ENCODE results near the gene ZFYVE16.
A peak's percentile ranks its signal among the peaks of the same experiment; 100 is the strongest.
"Not testable (repeated sequence)": the region's sequence is repeated elsewhere in the genome, so short reads cannot be mapped to it uniquely, and the experiment has no call there.

The ZFYVE16 gene

DNA sequence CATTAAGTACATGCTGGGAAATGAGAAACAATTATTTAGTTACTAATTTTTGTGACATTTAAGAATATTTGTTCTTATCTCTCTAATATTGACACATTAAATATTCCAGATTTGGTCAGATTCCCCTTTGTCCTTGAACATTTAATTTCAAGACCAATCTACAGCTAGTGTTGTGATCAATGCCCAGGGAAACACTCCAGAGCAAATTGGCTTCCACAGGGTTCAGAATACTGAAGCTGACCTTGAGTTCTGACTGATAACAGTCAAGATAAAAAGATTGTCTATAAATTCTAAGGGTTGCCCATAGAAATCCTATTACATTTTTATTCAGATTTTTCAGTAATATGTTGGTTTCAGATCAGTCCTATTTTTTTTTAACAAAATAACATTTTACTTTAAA is 31.3 kb downstream of the ZFYVE16 start:
- ATAC-seq (ENCODE audit: low read depth) = no peak
- peaks cover 3% of the 10 kb centered on the region for H3K4me1 Mint-ChIP-seq
- no peak for DNase-seq (ENCODE audit: low spot score in 2 of 2)
- H3K9me3 Mint-ChIP-seq = no peaks in the 10 kb centered on the region
- no peak overlapping the region for H3K27ac Mint-ChIP-seq
- peaks cover 42% of the 10 kb centered on the region for H3K36me3 Mint-ChIP-seq
- H3K27me3 Mint-ChIP-seq = no peaks in the 10 kb centered on the region
- H3K4me3 Mint-ChIP-seq = no peak overlapping the region

DNA sequence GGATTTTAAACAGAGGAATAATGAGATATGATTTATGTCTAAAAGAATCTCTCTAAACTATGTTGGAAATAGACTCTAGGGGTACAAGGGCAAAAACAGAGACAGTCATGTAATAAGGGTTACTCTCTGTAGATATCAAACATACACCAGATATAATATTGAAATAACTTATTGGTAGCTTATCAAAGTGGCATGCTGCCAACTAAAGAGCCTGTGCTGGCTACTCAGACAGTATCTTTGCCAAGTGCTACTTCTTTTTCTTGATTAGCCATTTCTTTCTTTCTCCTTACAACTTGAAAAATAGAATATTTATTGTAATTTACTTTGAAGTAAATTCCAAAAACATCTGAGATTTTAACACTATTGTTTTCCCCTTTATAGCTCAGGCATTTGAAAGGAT is 34.9 kb downstream of the ZFYVE16 start:
- DNase-seq (ENCODE audit: low spot score in 2 of 2) (no peak), ATAC-seq (ENCODE audit: low read depth) (no peak)
- peaks cover 2% of the 10 kb centered on the region for H3K4me1 Mint-ChIP-seq
- H3K36me3 Mint-ChIP-seq = peaks cover 31% of the 10 kb centered on the region
- H3K9me3 Mint-ChIP-seq = no peaks in the 10 kb centered on the region
- H3K27ac Mint-ChIP-seq = no peak overlapping the region
- H3K4me3 Mint-ChIP-seq = no peak overlapping the region
- H3K27me3 Mint-ChIP-seq = no peaks in the 10 kb centered on the region

DNA sequence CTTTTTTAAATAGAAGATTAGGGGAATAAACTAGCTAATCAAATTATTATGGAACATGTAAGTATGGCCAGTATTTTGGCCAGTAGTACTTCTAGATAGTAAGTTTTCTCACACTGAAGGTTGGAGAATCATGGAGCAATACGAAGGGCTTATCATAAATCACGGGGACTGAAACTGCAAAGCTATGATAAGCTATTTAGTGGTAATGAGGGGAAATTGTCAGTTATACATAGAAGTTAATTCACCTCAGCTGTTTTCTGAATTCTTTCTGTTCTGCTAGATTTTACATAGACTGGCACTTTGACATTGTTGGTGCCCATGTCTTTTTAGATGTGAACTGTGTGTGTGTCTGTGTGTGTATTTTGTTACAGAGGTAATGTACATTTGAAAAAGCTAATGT is 45.5 kb downstream of the ZFYVE16 start:
- peaks cover 31% of the 10 kb centered on the region for H3K36me3 Mint-ChIP-seq
- no peak for DNase-seq (ENCODE audit: low spot score in 2 of 2)

DNA sequence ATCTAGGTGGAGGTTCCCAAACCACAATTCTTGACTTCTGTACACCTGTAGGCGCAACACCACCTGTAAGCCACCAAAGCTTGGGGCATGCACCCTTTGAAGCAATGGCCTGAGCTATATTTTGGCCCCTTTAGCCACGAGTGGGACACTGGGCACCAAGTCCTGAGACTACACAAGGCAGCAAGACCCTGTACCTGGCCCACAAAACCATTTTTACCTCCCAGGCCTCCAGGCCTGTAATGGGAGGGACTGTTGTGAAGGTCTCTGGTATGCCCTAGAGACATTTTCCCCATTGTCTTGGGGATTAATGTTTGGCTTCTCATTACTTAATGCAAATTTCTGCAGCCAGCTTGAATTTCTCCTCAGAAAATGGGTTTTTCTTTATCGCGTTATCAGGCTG is 55.4 kb downstream of the ZFYVE16 start:
- Mint-ChIP-seq H3K9me3 (peaks cover 18% of the 10 kb centered on the region), H3K27me3 (no peaks in the 10 kb centered on the region), H3K4me3 (no peak overlapping the region), H3K4me1 (no peaks in the 10 kb centered on the region), H3K27ac (no peak overlapping the region), H3K36me3 (peaks cover 83% of the 10 kb centered on the region)
- no peak for DNase-seq (ENCODE audit: low spot score in 2 of 2)
- no peak for ATAC-seq (ENCODE audit: low read depth)

More for the DNA sequence above, 45.5 kb downstream of the ZFYVE16 start:
- H3K4me1 Mint-ChIP-seq = no peaks in the 10 kb centered on the region
- no peak overlapping the region for H3K4me3 Mint-ChIP-seq
- no peaks in the 10 kb centered on the region for H3K27me3 Mint-ChIP-seq
- H3K27ac Mint-ChIP-seq = no peak overlapping the region
- H3K9me3 Mint-ChIP-seq = no peaks in the 10 kb centered on the region
- ATAC-seq (ENCODE audit: low read depth) = no peak

DNA sequence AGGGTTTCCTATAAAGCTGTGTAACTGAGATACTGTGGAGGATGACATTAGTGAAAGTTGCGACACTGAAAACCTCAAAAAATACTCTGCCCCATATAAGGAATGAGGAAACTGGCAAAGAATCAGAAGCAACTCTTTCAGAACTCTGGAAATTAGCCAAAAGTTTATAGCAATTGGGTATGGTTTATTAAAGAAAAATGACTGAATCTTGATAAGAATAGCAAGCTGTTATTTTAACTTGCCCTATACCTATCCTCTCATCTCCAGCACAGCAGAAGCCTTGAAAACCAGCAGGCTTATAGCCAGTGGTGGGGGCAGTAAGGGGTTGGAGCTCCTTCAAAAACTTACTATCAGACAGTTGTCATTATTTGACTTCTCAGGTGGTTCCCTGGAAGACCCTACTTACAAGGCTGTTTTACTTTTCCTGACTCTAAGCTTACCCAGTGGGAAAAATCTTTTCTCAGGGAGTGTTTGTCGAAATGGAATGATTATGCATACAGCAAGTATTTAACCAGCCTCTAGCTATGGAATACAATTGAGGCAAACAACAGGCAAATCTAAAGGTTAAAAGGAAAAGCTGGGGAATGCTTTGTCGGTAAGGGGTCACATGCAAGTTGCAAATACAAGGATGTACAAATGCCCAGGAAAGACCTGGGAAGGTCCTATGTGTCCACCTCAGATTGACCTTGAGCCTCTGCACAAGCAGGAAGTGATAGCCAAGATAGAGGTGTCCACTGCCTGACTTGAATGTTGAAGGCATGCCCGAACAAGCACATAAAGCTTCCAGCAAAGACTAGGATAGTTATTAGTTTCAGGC is 59.0 kb downstream of the ZFYVE16 start:
- Mint-ChIP-seq H3K27me3 (no peaks in the 10 kb centered on the region), H3K9me3 (peaks cover 27% of the 10 kb centered on the region), H3K4me1 (no peaks in the 10 kb centered on the region), H3K36me3 (peaks cover 75% of the 10 kb centered on the region), H3K4me3 (no peak overlapping the region), H3K27ac (no peak overlapping the region)
- DNase-seq (ENCODE audit: low spot score in 2 of 2) (no peak), ATAC-seq (ENCODE audit: low read depth) (no peak)

DNA sequence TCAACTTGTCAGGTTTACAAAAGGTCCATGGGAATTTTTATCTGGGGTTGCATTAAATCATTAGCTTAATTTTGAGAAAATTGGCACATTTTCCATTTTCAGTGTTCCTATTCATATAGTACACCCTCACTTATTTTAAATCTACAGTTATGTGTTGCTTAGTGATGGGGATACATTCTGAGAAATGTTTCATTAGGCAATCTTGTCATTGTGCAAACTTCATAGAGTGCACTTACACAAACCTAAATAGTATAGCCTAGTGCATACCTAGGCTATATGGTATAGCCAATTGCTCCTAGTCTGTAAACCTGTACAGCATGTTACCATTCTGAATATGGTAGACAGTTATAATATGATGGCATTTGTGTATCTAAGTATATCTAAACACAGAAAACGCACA is 60.3 kb downstream of the ZFYVE16 start:
- H3K27ac Mint-ChIP-seq = no peak overlapping the region
- ATAC-seq (ENCODE audit: low read depth) = no peak

DNA sequence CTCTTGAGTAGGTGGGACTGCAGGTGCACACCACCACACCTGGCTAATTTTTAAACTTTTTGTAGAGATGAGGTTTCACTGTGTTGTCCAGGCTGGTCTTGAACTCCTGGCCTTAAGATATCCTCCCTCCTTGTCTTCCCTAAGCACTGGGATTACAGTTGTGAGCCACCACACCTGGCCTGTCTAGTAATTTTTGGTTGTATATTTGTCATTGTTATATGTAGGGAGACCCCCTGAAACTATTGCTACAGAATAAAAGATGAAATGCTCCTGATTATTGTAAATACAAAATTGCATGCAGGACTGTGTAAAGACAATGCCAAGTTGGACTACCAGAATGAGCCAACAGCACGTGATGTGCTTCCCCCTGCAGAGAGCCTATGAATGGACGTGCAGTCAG is 62.8 kb downstream of the ZFYVE16 start:
- not testable (repeated sequence) for H3K4me3 Mint-ChIP-seq; H3K4me1 Mint-ChIP-seq; ATAC-seq (ENCODE audit: low read depth)

More for the DNA sequence above, 60.3 kb downstream of the ZFYVE16 start:
- no peak for DNase-seq (ENCODE audit: low spot score in 2 of 2)
- H3K4me3 Mint-ChIP-seq = no peak overlapping the region
- peaks cover 68% of the 10 kb centered on the region for H3K36me3 Mint-ChIP-seq
- no peaks in the 10 kb centered on the region for H3K4me1 Mint-ChIP-seq
- no peaks in the 10 kb centered on the region for H3K27me3 Mint-ChIP-seq
- H3K9me3 Mint-ChIP-seq = peaks cover 23% of the 10 kb centered on the region

DNA sequence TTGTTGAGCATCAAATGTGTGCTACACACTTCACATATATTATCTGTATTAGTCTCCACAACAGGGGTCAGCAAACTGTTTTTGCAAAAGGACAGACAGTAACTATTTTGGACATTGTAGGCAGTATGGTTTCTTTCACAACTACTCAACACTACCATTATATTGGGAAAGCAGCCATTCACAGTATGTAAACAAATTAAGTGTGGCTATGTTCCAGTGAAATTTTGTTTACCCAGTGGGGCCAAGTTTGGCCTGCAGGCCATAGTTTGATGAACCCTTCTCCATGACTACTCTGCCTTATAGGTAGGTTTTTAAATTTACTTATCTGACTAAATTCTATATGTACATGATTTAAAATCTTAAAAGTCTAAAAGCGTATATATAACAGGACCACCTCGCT is 67.1 kb downstream of the ZFYVE16 start:
- no peak overlapping the region for H3K4me3 Mint-ChIP-seq
- DNase-seq (ENCODE audit: low spot score in 2 of 2) (no peak), ATAC-seq (ENCODE audit: low read depth) (no peak)
- H3K27me3 Mint-ChIP-seq = no peaks in the 10 kb centered on the region
- peaks cover 6% of the 10 kb centered on the region for H3K9me3 Mint-ChIP-seq
- no peaks in the 10 kb centered on the region for H3K4me1 Mint-ChIP-seq
- H3K36me3 Mint-ChIP-seq = peaks cover 39% of the 10 kb centered on the region
- H3K27ac Mint-ChIP-seq = no peak overlapping the region

More for the DNA sequence above, 62.8 kb downstream of the ZFYVE16 start:
- Mint-ChIP-seq H3K36me3 (peaks cover 60% of the 10 kb centered on the region), H3K9me3 (peaks cover 13% of the 10 kb centered on the region)
- DNase-seq (ENCODE audit: low spot score in 2 of 2); H3K27me3 Mint-ChIP-seq; H3K27ac Mint-ChIP-seq: not testable (repeated sequence)

DNA sequence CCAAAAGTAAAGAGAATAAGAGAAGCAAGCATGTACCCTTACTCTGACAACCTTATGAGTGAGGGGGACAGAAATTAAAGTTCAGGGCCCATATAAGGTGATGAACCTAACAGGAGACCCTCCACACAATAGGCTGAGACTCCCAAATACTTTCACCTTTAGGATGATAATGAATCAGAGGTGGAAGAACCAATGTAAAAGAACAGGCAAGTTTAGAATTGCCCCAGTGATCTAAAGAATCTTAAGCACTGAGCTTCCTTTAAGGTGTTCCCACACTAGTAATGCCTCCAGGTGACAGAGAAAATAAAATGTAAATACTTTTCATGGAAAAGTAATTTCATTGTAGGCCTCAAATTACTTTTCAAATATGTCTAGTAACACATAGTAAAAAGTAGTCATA is 71.8 kb downstream of the ZFYVE16 start:
- ATAC-seq (ENCODE audit: low read depth) (no peak), DNase-seq (ENCODE audit: low spot score in 2 of 2) (no peak)
- Mint-ChIP-seq H3K27me3 (peaks cover 2% of the 10 kb centered on the region), H3K4me3 (no peak overlapping the region), H3K9me3 (peaks cover 13% of the 10 kb centered on the region), H3K36me3 (peaks cover 18% of the 10 kb centered on the region), H3K4me1 (no peaks in the 10 kb centered on the region), H3K27ac (no peak overlapping the region)

DNA sequence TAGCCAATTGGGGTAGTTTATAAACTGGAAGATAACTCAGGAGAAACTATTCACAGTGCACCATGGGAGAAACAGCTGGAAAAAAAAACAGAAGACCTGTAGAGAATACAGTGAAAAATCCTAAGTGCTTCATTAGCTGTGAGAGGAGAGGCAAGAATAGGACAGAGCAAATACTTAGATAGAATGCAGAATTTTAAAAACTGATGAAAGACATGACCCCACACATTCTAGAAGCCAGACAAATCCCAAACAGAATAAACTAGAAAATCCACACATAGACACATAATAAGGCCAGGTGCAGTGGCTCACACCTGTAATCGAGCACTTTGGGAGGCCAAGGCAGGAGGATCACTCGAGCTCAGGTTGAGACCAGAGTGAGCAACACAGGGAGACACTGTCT is 72.5 kb downstream of the ZFYVE16 start:
- ATAC-seq (ENCODE audit: low read depth) = no peak
- Mint-ChIP-seq H3K27me3 (peaks cover 5% of the 10 kb centered on the region), H3K9me3 (peaks cover 16% of the 10 kb centered on the region), H3K36me3 (peaks cover 15% of the 10 kb centered on the region), H3K4me1 (no peaks in the 10 kb centered on the region), H3K4me3 (no peak overlapping the region), H3K27ac (no peak overlapping the region)
- no peak for DNase-seq (ENCODE audit: low spot score in 2 of 2)

DNA sequence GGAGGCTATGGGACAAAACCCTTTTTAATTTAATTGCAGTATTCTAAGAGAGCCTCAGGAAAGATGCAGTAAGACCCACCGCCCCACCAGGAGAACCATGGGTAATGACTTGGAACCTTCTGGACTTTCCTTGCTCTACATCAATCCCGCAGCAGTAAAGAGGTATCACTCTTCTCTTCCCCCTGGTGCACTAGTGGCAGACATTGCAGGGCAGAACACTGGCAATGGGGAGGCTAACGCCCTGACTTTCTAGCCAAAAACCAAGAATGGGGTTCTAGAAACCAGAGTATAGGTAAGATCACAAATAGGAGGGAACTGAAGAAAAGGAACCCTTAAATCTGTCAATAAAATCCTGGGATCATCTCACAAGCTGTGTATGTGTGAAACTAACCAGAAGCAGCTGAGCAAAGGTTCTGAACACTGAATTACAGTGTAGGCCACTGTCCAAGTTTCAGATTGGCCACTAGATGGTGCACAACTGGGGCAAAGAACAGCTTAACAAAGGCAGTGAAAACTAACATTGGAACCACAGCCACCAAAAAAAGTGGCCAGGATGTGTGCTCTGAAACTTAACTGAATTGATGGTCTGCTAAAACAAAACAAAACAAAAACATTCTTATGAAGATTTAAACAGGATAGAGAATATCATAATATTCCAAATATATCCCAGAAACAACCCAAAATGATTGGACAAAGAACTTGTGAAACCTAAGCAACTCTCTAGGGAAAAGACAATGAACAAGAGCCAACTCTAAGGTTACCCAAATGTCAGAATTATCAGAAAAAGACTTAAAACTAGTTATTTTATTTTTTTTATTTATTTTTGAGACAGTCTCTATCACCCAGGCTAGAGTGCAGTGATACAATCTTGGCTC is 73.4 kb downstream of the ZFYVE16 start:
- ATAC-seq (ENCODE audit: low read depth) (no peak), DNase-seq (ENCODE audit: low spot score in 2 of 2) (no peak)
- H3K4me3 Mint-ChIP-seq = no peak overlapping the region
- H3K36me3 Mint-ChIP-seq = peaks cover 10% of the 10 kb centered on the region
- H3K27ac Mint-ChIP-seq = no peak overlapping the region
- H3K9me3 Mint-ChIP-seq = peaks cover 16% of the 10 kb centered on the region
- no peaks in the 10 kb centered on the region for H3K4me1 Mint-ChIP-seq
- H3K27me3 Mint-ChIP-seq = peaks cover 5% of the 10 kb centered on the region

DNA sequence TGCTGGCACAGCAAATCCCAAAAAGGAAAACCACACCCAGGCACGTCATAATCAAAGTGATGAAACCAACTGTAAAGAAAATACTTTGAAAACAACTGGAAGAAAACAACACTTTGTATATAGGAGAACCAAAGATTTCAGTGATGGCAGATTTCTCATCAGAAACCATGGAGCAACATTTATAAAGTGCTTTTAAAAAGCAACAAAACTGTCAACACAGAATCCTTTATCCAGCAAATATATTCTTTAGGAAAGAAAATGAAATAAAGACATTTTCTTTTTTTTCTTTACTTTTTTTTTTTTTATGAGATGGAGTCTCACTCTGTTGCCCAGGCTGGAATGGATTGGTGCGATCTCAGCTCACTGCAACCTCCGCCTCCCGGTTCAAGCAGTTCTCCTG is 74.7 kb downstream of the ZFYVE16 start:
- Mint-ChIP-seq H3K36me3 (peaks cover 10% of the 10 kb centered on the region), H3K27me3 (peaks cover 12% of the 10 kb centered on the region), H3K4me1 (no peaks in the 10 kb centered on the region), H3K27ac (no peak overlapping the region), H3K4me3 (no peak overlapping the region), H3K9me3 (peaks cover 21% of the 10 kb centered on the region)
- ATAC-seq (ENCODE audit: low read depth) (no peak), DNase-seq (ENCODE audit: low spot score in 2 of 2) (no peak)

DNA sequence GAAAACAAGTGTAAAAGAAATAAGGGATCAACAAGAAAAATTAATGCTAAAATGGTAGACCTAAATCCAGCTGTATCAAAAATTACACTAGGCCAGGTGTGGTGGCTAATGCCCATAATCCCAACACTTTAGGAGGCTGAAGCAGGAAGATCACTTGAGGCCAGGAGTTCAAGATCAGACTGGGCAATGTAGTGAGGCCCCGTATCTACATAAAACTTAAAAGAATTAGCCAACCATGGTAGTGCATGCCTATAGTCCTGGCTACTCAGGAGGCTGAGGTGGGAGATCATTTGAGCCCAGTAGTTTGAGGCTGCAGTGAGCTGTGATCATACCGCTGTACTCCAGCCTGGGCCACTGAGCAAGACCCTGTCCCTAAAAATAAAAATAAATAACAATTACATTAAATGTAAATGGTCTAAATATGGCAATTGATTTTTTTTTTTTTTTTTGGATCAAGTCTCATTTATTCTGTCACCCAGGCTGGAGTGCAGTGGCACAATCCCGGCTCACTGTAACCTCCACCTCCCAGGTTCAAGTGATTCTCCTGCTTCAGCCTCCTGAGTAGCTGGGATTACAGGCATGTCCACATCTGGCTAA is 75.9 kb downstream of the ZFYVE16 start:
- ATAC-seq (ENCODE audit: low read depth) = no peak
- Mint-ChIP-seq H3K27ac (no peak overlapping the region), H3K4me3 (no peak overlapping the region), H3K27me3 (peaks cover 12% of the 10 kb centered on the region), H3K36me3 (peaks cover 10% of the 10 kb centered on the region), H3K9me3 (peaks cover 21% of the 10 kb centered on the region), H3K4me1 (peaks cover 4% of the 10 kb centered on the region)
- DNase-seq (ENCODE audit: low spot score in 2 of 2) = no peak

DNA sequence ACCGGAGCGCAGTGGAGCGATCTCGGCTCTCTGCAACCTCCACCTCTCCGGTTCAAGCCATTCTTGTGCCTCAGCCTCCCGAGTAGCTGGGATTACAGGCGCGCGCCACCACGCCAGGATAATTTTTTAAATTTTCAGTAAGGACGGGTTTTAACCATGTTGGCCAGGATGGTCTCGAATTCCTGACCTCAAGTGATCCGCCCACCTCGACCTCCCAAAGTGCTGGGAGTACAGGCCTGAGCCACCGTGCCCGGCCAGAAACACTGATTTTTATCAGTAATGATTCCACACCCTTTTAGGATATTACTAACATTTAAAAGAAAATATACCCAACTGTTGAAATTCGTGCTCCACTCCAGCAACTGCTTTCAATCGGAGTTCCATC is 79.6 kb downstream of the ZFYVE16 start:
- DNase-seq (ENCODE audit: low spot score in 2 of 2) (no peak), ATAC-seq (ENCODE audit: low read depth) (no peak)
- Mint-ChIP-seq H3K4me3 (peak overlapping the region; percentile 64), H3K27ac (no peak overlapping the region), H3K4me1 (peaks cover 4% of the 10 kb centered on the region), H3K36me3 (peaks cover 4% of the 10 kb centered on the region), H3K27me3 (peaks cover 16% of the 10 kb centered on the region), H3K9me3 (peaks cover 17% of the 10 kb centered on the region)

Data from memory B cell (primary cell).